Measurements from ENCODE around the gene FOXP2.

Gene FOXP2

DNA sequence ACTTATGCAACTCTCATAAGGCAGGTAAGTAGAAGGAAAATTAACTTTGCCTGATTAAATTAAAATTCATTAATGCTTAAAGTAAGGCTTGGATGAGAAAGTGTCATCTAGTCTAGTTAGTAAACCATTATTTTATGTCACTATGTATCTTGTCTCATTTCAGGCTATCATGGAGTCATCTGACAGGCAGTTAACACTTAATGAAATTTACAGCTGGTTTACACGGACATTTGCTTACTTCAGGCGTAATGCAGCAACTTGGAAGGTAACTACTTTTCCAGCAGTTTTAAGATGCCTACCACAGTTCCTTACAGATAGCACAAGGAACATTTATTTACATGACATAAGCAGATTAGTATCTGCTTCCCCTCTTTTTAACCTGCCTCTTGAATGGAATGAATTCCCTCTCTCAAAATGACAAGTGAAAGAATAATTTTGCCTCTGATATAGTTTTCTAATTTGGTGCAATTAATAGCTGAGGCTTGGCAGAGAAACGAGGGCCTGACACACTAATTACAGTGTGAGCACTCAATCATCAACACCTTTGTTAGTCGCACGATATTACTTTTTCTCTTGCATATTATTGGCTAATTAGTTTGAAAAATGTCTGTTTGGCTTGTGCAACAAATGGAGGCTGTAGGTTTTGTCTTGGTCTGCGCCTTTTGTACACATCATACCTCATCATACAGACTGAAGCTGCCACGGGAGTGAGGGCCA lies 245.0 kb downstream of the FOXP2 start:
- no peak overlapping the region for H3K4me3 ChIP-seq (replicated peaks; ENCODE audit: low read depth, low read length)
- no peak for DNase-seq (ENCODE audit: extremely low read depth, low read depth)
- TF ChIP-seq, protein P1, sequence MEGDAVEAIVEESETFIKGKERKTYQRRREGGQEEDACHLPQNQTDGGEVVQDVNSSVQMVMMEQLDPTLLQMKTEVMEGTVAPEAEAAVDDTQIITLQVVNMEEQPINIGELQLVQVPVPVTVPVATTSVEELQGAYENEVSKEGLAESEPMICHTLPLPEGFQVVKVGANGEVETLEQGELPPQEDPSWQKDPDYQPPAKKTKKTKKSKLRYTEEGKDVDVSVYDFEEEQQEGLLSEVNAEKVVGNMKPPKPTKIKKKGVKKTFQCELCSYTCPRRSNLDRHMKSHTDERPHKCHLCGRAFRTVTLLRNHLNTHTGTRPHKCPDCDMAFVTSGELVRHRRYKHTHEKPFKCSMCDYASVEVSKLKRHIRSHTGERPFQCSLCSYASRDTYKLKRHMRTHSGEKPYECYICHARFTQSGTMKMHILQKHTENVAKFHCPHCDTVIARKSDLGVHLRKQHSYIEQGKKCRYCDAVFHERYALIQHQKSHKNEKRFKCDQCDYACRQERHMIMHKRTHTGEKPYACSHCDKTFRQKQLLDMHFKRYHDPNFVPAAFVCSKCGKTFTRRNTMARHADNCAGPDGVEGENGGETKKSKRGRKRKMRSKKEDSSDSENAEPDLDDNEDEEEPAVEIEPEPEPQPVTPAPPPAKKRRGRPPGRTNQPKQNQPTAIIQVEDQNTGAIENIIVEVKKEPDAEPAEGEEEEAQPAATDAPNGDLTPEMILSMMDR (IDR thresholded peaks at IDR 0.05; ENCODE audit: low read depth, low read length, missing control alignments): no peak

DNA sequence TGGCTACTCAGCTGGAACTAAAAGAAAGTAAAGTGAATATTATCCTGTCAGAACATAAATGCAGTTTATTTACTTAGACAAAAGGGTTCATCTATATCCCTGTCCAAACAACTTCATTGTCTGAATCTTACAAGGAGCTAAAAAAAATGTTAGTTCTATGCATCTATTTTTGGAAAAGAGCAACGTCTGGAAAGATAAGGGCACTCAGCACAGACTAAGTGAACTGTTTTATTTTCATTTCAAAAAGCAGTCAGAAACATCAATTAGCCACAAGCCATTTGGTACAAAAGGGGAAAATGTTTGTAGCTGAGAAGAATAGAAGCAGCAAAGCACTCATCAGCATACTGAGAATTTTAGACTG lies 245.5 kb downstream of the FOXP2 start:
- TF ChIP-seq, protein P1 (IDR thresholded peaks at IDR 0.05; ENCODE audit: low read depth, low read length, missing control alignments): no peak
- DNase-seq (ENCODE audit: extremely low read depth, low read depth): no peak
- no peak overlapping the region for H3K4me3 ChIP-seq (replicated peaks; ENCODE audit: low read depth, low read length)

DNA sequence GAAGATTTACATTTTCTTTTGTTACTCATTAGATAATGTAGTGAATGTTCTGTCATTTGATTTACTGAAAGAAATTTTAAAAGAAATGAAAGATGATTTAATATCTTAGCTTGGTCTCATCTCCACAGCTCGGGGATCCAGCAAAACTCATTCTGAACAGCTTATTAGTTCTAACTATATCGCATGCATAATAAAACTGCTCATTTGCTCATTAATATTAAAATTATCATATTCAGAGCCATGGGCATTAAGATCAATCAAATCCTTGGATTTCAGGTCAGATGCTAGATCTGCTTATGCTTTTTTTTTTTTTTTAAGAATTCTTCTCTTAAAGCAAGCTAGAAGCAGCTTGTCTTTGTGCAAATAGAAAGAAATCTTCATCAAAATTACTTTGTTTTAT lies 246.1 kb downstream of the FOXP2 start:
- TF ChIP-seq, protein P1 (IDR thresholded peaks at IDR 0.05; ENCODE audit: low read depth, low read length, missing control alignments): no peak
- H3K4me3 ChIP-seq (replicated peaks; ENCODE audit: low read depth, low read length): no peak overlapping the region
- no peak for DNase-seq (ENCODE audit: extremely low read depth, low read depth)

DNA sequence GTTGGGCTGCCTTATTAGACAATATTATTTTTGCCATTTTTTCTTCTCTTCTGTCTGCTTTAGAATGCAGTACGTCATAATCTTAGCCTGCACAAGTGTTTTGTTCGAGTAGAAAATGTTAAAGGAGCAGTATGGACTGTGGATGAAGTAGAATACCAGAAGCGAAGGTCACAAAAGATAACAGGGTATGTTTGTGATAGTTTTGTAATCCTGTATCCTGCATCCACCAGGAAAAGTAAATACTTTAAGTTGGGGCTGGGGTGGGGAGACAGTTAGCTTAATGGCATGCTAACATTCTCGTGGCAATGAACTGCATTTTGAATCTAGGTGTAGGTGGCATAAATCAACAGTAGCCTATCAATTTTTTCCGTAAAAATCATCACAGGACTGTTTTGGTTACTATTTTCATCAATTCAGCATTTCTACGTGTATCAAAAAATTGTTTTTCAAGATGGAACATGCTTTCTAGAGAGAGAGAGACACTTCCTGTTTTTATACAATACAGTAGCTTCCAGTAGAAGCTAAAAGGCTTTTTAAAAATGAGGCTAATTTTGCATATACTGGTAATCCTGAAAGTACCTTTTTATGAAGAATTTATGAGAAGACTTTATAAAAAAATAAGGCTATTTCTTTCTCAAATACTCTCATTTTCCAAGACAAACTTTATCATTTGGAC lies 247.5 kb downstream of the FOXP2 start:
- TF ChIP-seq, protein P1 (IDR thresholded peaks at IDR 0.05; ENCODE audit: low read depth, low read length, missing control alignments): no peak
- DNase-seq (ENCODE audit: extremely low read depth, low read depth): no peak
- no peak overlapping the region for H3K4me3 ChIP-seq (replicated peaks; ENCODE audit: low read depth, low read length)

DNA sequence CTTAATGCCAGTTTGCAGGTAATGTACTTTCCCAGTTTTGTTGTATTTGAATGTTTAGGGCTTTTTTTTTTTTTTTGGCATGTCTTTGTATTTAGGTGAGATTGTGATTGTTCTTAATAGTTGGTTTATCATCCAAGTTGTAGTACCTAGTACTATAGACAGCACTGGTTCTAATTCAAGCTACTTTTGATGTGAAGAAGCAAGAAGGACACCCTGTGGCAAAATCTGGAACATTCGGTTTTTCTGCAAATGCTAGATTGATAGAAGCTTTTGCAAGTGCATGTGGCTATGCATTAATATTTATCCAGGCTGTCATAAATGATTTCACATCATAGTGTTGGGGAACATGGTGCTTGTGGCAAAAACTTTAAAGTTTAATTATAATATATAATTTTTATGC lies 248.9 kb downstream of the FOXP2 start:
- DNase-seq (ENCODE audit: extremely low read depth, low read depth): peak; percentile 27
- H3K4me3 ChIP-seq (replicated peaks; ENCODE audit: low read depth, low read length): no peak overlapping the region
- TF ChIP-seq, protein P1 (IDR thresholded peaks at IDR 0.05; ENCODE audit: low read depth, low read length, missing control alignments): peak; percentile 18

DNA sequence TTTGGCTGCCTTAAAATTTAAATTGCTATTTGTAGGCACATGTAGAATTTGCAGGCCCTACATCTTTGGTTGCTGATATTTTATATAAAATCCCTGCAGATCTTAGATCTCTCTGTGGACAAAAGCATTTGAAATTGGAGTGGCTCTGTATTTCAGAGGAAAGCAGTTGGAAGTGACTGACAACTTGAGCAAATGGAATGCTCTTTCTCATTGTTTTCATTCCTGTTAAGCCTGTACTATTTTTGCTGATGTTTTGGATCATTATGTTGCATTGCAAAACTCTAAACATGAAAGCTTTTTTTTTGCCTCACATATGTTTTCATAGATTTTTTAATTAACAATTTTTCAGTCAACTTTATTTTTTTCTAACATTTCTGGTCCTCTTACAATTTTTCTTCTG lies 256.1 kb downstream of the FOXP2 start:
- H3K4me3 ChIP-seq (replicated peaks; ENCODE audit: low read depth, low read length): no peak overlapping the region
- TF ChIP-seq, protein P1 (IDR thresholded peaks at IDR 0.05; ENCODE audit: low read depth, low read length, missing control alignments): no peak
- no peak for DNase-seq (ENCODE audit: extremely low read depth, low read depth)
